GM12892 (cell line): ENCODE results near the gene SNX10.

Experiments used
- POLR2A ChIP-seq: IDR thresholded peaks from 2 replicates; pipeline ENCODE4 v1.6.1; 2011; ENCODE audit warnings: low read depth, low read length, control low read depth
- POLR2AphosphoS5 ChIP-seq: IDR thresholded peaks from 2 replicates; pipeline ENCODE4 v1.6.1; 2011; ENCODE audit warnings: low read depth, low read length, control low read depth
- TAF1 ChIP-seq: IDR thresholded peaks from 2 replicates; pipeline ENCODE4 v1.6.1; 2011; ENCODE audit warnings: low read depth, mild to moderate bottlenecking, control low read depth, low read length, borderline replicate concordance

DNA sequence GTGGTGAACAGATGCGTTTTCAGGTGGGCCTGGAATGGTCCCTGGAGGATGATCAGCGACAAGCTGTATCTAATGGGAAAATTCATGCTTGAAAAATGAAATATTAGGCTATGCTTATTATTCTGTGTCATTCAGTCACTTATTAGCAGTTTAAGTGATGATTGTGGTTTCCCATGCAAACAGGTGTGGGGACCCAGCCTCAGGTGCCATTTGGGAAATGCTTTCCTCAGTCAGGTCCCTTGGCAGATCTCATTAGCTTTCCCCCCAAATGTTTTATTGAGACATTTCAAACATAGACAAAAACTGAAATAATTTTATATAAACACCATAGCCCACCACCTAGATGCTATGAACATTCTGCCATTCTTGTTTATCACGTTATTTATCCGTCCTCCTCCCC is 411 bp upstream of the SNX10 start:
- TF ChIP-seq POLR2A (no peak), POLR2AphosphoS5 (no peak), TAF1 (no peak)
